NOMO-1 treated with dmso at 0.1 percent for 144 hours (cell line): ENCODE results near the gene ISCU.
"Not testable (repeated sequence)": the region's sequence is repeated elsewhere in the genome, so short reads cannot be mapped to it uniquely, and the experiment has no call there.

Experiments
- DNase-seq: peaks from one replicate; lab custom pipeline; 2025; ENCODE audit not compliant: unreplicated experiment; lab: John Stamatoyannopoulos, UW

ISCU gene

GRCh38 chr12:108542320-108542719 lies 20.1 kb upstream of the ISCU start:
- DNase-seq = no peak

GRCh38 chr12:108543652-108544051 lies 18.7 kb upstream of the ISCU start:
- DNase-seq = no peak

- DNase-seq = no peak
Observed at GRCh38 chr12:108547686-108548085, 14.7 kb upstream of the ISCU start.

- no peak for DNase-seq
Observed at GRCh38 chr12:108548954-108549521, 13.4 kb upstream of the ISCU start.

- DNase-seq = no peak
Observed at GRCh38 chr12:108551535-108551934, 10.9 kb upstream of the ISCU start.

- no peak for DNase-seq
Observed at GRCh38 chr12:108553799-108554198, 8.6 kb upstream of the ISCU start.

GRCh38 chr12:108555383-108555782 lies 7.0 kb upstream of the ISCU start:
- DNase-seq = not testable (repeated sequence)

GRCh38 chr12:108559007-108559655 lies 3.3 kb upstream of the ISCU start:
- DNase-seq = no peak

GRCh38 chr12:108559748-108560147 lies 2.6 kb upstream of the ISCU start:
- DNase-seq = no peak

- DNase-seq = no peak
Observed at GRCh38 chr12:108560321-108560721, 2.1 kb upstream of the ISCU start.

GRCh38 chr12:108560752-108561719 lies 1.4 kb upstream of the ISCU start, which contains the start of gene SART3:
Gene SART3 (minus strand): TSS chr12:108561173. CDS start chr12:108561154, 19 bp downstream.
- DNase-seq = peak; percentile 81

GRCh38 chr12:108561852-108562347 lies 496 bp upstream of the ISCU start:
- DNase-seq = no peak

GRCh38 chr12:108563136-108563803 lies 874 bp downstream of the ISCU start:
- peak; percentile 73 for DNase-seq

- no peak for DNase-seq
Observed at GRCh38 chr12:108563804-108564151, 1.4 kb downstream of the ISCU start.

GRCh38 chr12:108564724-108565123 lies 2.3 kb downstream of the ISCU start:
- DNase-seq = no peak

- no peak for DNase-seq
Observed at GRCh38 chr12:108565146-108565545, 2.8 kb downstream of the ISCU start.

GRCh38 chr12:108565976-108566375 lies 3.6 kb downstream of the ISCU start:
- DNase-seq = no peak

- DNase-seq = no peak
Observed at GRCh38 chr12:108566452-108566851, 4.1 kb downstream of the ISCU start.

GRCh38 chr12:108567406-108568337 lies 5.3 kb downstream of the ISCU start:
- DNase-seq = no peak
